ENCODE results near the gene IL36RN. TPM values are rescaled to one million over a fixed set of nuclear protein-coding genes. Genes with fewer than 3 reads are reported as not detected.

The IL36RN gene
- total RNA-seq, 2 experiments from 2014 or later: not detected

DNA sequence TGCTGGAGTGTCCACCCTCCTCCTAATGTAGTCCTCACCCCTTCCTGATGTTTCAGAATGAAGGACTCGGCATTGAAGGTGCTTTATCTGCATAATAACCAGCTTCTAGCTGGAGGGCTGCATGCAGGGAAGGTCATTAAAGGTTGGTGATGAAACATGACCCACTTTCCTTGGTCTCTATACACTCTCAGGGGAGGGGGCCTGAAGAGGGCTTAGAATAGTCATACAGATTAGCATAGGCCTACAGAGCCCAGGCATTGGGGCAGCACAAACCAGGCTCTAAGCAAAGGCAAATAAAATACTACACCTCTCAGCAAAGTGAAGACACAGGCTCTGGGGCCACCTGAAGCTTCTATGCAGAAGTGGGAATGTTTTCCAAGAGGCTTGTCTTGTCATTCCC is 1.8 kb downstream of the IL36RN start:
- no peaks in the 10 kb centered on the region for H3K9me3 ChIP-seq (ENCODE audit: low read length)
- H3K9me2 ChIP-seq (ENCODE audit: insufficient read depth, low read length): no peaks in the 10 kb centered on the region
- no peak for TF ChIP-seq EZH2phosphoT487 (IDR thresholded peaks at IDR 0.05; ENCODE audit: borderline replicate concordance, low read depth, low read length)
- no peak for TF ChIP-seq CTCF (conservative IDR thresholded peaks at IDR 0.05; ENCODE audit: low read length)
- POLR2A ChIA-PET: no interaction called here
- H3K27ac ChIP-seq (ENCODE audit: low read depth, low read length, poor library complexity, severe bottlenecking): no peak overlapping the region
- no TSS peak for BruUV-seq (replicated peaks)
- no peaks in the 10 kb centered on the region for H4K20me1 ChIP-seq (ENCODE audit: insufficient read depth, low read length)
- no peaks in the 10 kb centered on the region for H3K4me1 ChIP-seq (ENCODE audit: insufficient read depth, low read length, poor library complexity, severe bottlenecking)
- CTCF ChIA-PET (ENCODE audit: unreplicated experiment): no interaction called here
- no peak overlapping the region for H2AFZ ChIP-seq (ENCODE audit: low read length)
- no peak overlapping the region for H3K4me2 ChIP-seq (ENCODE audit: low read length)
- intact Hi-C loops (cut with micrococcal nuclease; ENCODE audit: unreplicated experiment): no loop called here
- H3K4me3 ChIP-seq (ENCODE audit: low read depth, low read length, poor library complexity, severe bottlenecking): no peak overlapping the region
- no peak for DNase-seq (ENCODE audit: low spot score)
- H3K36me3 ChIP-seq (ENCODE audit: insufficient read depth, low read length): no peaks in the 10 kb centered on the region
- no peaks in the 10 kb centered on the region for H3K79me2 ChIP-seq (ENCODE audit: insufficient read depth, low read depth, low read length)

DNA sequence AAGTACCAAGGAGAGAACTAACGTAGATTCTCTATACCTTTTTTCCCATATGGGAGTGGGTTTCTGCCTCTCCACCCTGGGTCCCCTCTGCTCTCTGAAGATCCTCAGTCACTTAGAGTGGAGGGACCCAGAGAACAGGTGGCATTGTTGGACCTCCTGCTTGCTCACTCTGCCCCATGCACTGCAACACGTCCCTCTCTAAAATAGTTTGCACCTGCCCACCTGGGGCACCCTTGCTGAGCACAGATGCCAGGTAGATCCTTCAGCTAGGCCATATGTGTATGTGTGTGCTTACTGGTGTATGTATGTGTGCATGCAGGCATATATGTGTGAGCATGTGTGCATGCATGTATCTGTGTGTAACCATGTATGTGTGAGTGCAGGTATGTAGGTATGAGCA is 2.2 kb downstream of the IL36RN start:
- Histone ChIP-seq H3K79me2 (ENCODE audit: insufficient read depth, low read depth, low read length) (no peaks in the 10 kb centered on the region), H2AFZ (ENCODE audit: low read length) (no peak overlapping the region), H3K4me2 (ENCODE audit: low read length) (no peak overlapping the region), H3K9me3 (ENCODE audit: low read length) (no peaks in the 10 kb centered on the region), H3K27ac (ENCODE audit: low read depth, low read length, poor library complexity, severe bottlenecking) (no peak overlapping the region), H3K4me3 (ENCODE audit: low read depth, low read length, poor library complexity, severe bottlenecking) (no peak overlapping the region), H3K36me3 (ENCODE audit: insufficient read depth, low read length) (no peaks in the 10 kb centered on the region), H3K4me1 (ENCODE audit: insufficient read depth, low read length, poor library complexity, severe bottlenecking) (no peaks in the 10 kb centered on the region), H3K9me2 (ENCODE audit: insufficient read depth, low read length) (no peaks in the 10 kb centered on the region), H4K20me1 (ENCODE audit: insufficient read depth, low read length) (no peaks in the 10 kb centered on the region)
- TF ChIP-seq CTCF (conservative IDR thresholded peaks at IDR 0.05; ENCODE audit: low read length): no peak
- no peak for TF ChIP-seq EZH2phosphoT487 (IDR thresholded peaks at IDR 0.05; ENCODE audit: borderline replicate concordance, low read depth, low read length)
- intact Hi-C loops (cut with micrococcal nuclease; ENCODE audit: unreplicated experiment): no loop called here
- BruUV-seq (replicated peaks): no TSS peak
- DNase-seq (ENCODE audit: low spot score): no peak
- POLR2A ChIA-PET: no interaction called here
- CTCF ChIA-PET (ENCODE audit: unreplicated experiment): no interaction called here

GRCh38 chr2:113061896-113062770 is 3.1 kb downstream of the IL36RN start:
- Histone ChIP-seq H3K4me3 (ENCODE audit: low read depth, low read length, poor library complexity, severe bottlenecking) (no peak overlapping the region), H3K4me1 (ENCODE audit: insufficient read depth, low read length, poor library complexity, severe bottlenecking) (no peaks in the 10 kb centered on the region), H4K20me1 (ENCODE audit: insufficient read depth, low read length) (no peaks in the 10 kb centered on the region), H3K4me2 (ENCODE audit: low read length) (no peak overlapping the region), H3K79me2 (ENCODE audit: insufficient read depth, low read depth, low read length) (no peaks in the 10 kb centered on the region), H3K9me2 (ENCODE audit: insufficient read depth, low read length) (no peaks in the 10 kb centered on the region), H2AFZ (ENCODE audit: low read length) (no peak overlapping the region), H3K27ac (ENCODE audit: low read depth, low read length, poor library complexity, severe bottlenecking) (no peak overlapping the region), H3K9me3 (ENCODE audit: low read length) (no peaks in the 10 kb centered on the region), H3K36me3 (ENCODE audit: insufficient read depth, low read length) (no peaks in the 10 kb centered on the region)
- DNase-seq (ENCODE audit: low spot score): no peak
- intact Hi-C loops (cut with micrococcal nuclease; ENCODE audit: unreplicated experiment): no loop called here
- POLR2A ChIA-PET: no interaction called here
- no peak for TF ChIP-seq EZH2phosphoT487 (IDR thresholded peaks at IDR 0.05; ENCODE audit: borderline replicate concordance, low read depth, low read length)
- TF ChIP-seq CTCF (conservative IDR thresholded peaks at IDR 0.05; ENCODE audit: low read length): no peak
- BruUV-seq (replicated peaks): no TSS peak
- CTCF ChIA-PET (ENCODE audit: unreplicated experiment): no interaction called here

Measured in OCI-LY7 (cell line).